Esophagus muscularis mucosa (tissue), 4 donors: ENCODE measurements around the gene ADD2. TPM values are rescaled to one million over a fixed set of nuclear protein-coding genes. Genes with fewer than 3 reads are reported as not detected.

ENCODE experiments used
- DNase-seq: peaks from one replicate; pipeline ENCODE4 v3.0.0-alpha.2; 2017; ENCODE audit errors: extremely low spot score
- H3K27ac ChIP-seq, 4 donors: fragments of 200-600 bp; sonication (generic); replicated peaks in 1 of 4; 1 replicate in 3 of 4; 2 replicates in 1 of 4; pipeline ENCODE4 v1.5.1; 2016 to 2019; ENCODE audit warnings: mild to moderate bottlenecking in 1 of 4
- H3K27me3 ChIP-seq, 4 donors: fragments of 200-600 bp; sonication (generic); one replicate each; pipeline versions ENCODE4 v1.5.1 to v1.6.0; 2016 to 2019
- H3K36me3 ChIP-seq, 4 donors: fragments of 200-600 bp; sonication (generic); one replicate each; pipeline ENCODE4 v1.5.1; 2016 to 2019
- H3K4me1 ChIP-seq, 4 donors: fragments of 200-600 bp; sonication (generic); one replicate each; pipeline ENCODE4 v1.5.1; 2016 to 2019
- H3K4me3 ChIP-seq, 4 donors: fragments of 200-600 bp; sonication (generic); 1 replicate in 2 of 4; 2 replicates in 2 of 4; pipeline ENCODE4 v1.5.1; 2016 to 2019; ENCODE audit warnings: mild to moderate bottlenecking in 4 of 4, moderate library complexity in 1 of 4
- H3K9me3 ChIP-seq, 4 donors: fragments of 200-600 bp; sonication (generic); 1 replicate in 3 of 4; 2 replicates in 1 of 4; pipeline ENCODE4 v1.5.1; 2016 to 2019
- CTCF ChIP-seq, 3 experiments: fragments of 200-600 bp in 2 of 3; fragments of 450-650 bp in 1 of 3; sonication (generic) in 2 of 3; IDR thresholded peaks; one replicate each; pipeline ENCODE4 v1.5.1; 2017 to 2019; ENCODE audit warnings: antibody characterized with exemption in 3 of 3, mild to moderate bottlenecking in 2 of 3, moderate library complexity in 1 of 3
- EP300 ChIP-seq: sonication (generic); formaldehyde crosslinking; IDR thresholded peaks from one replicate; pipeline ENCODE4 v1.6.1; 2017; ENCODE audit warnings: antibody characterized with exemption
- POLR2A ChIP-seq: fragments of 450-650 bp; IDR thresholded peaks from one replicate; pipeline ENCODE4 v1.6.1; 2017; ENCODE audit warnings: antibody characterized with exemption, moderate library complexity, mild to moderate bottlenecking, low read depth
- POLR2AphosphoS5 ChIP-seq, 2 donors: sonication (generic); formaldehyde crosslinking; IDR thresholded peaks; one replicate each; pipeline ENCODE4 v1.6.1; 2017; ENCODE audit warnings: antibody characterized with exemption in 2 of 2
- WGBS: methylation state at CpG from one replicate; pipeline ENCODE4 v1.1.5; 2018; 5-methylcytosine and 5-hydroxymethylcytosine counted together
- intact Hi-C: fragments of 100-400 bp; cut with DNase I; formaldehyde crosslinking; loops from one replicate; pipeline ENCODE4 v1.15.1; 2023
- total RNA-seq, 4 donors: library from RNA; depleted of rRNA; stranded (reverse); fragments of >200 nt; gene quantifications; one replicate each; pipeline versions ENCODE4 v1.1.0 to v1.2.1, GENCODE V29; 2016

Gene ADD2
- total RNA-seq: 1 to 10 TPM; 2.5 to 8.6 (median 5.0) TPM

- peaks cover 14 to 22% (median 17%) of the 10 kb centered on the region in 4 donors for H3K4me1 ChIP-seq
- intact Hi-C loops: no loop called here
- under 1% methylated on average over 20 of the region's 74 CpGs for WGBS
- no peaks in the 10 kb centered on the region for H3K36me3 ChIP-seq
- peak within 1 kb of the TSS in 2 of 4 donors; percentile 11 to 43 for H3K27ac ChIP-seq
- H3K27me3 ChIP-seq: peaks cover 0 to 76% (median 16%) of the 10 kb centered on the region in 4 donors
- TF ChIP-seq POLR2A (no peak), CTCF (IDR thresholded peaks at IDR 0.05) (peak in 1 of 3 experiments; percentile 20)
- peak within 1 kb of the TSS; percentile 47 to 56 (median 51) for H3K4me3 ChIP-seq
- H3K9me3 ChIP-seq: no peaks in the 10 kb centered on the region
- DNase-seq: no peak
Measured at GRCh38 chr2:70767699-70768589, at the start of gene ADD2. ADD2 (minus strand) TSS chr2:70768200; CDS start chr2:70706408, 61,792 bp downstream.

DNA sequence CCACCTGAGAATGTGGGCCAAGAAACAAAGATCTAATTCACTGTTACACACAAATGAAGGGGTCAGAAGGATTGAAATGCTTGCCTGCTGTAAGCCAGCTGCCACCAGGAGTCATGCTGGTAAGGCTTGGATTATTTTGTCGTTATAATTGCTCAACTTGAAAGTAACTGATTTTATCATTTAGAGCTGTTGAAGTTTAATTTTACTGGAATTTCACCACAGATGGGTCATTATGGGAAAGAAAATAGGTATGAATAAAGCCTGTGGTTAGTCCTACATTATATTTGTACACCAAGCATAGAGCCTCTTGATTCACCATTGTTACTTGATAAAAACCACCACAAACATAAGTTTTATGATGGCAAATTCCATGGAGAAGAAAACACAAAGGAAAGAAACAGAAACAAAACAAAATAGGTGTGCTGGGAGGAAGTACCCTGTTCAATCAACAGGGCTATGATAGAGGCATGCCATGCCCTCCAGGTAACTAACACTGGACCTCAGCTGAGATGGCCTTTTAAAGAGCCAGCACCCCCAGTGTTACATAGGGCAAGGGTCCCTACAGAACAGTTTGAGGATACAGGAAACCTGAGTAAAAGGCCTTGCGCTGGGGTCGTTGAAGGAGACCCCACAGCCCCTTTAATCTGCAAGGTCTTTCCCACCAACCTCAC, 49.4 kb upstream of the ADD2 start:
- Histone ChIP-seq H3K36me3 (no peaks in the 10 kb centered on the region), H3K27me3 (peaks cover 0 to 26% (median 0%) of the 10 kb centered on the region in 4 donors), H3K4me1 (no peaks in the 10 kb centered on the region), H3K4me3 (no peak overlapping the region), H3K27ac (no peak overlapping the region), H3K9me3 (no peaks in the 10 kb centered on the region)
- intact Hi-C loops: no loop called here
- TF ChIP-seq EP300 (no peak), POLR2A (no peak), POLR2AphosphoS5 (IDR thresholded peaks at IDR 0.05) (no peak), CTCF (IDR thresholded peaks at IDR 0.05) (no peak)
- no peak for DNase-seq
- 90% methylated on average over 3 of the region's 3 CpGs for WGBS

DNA sequence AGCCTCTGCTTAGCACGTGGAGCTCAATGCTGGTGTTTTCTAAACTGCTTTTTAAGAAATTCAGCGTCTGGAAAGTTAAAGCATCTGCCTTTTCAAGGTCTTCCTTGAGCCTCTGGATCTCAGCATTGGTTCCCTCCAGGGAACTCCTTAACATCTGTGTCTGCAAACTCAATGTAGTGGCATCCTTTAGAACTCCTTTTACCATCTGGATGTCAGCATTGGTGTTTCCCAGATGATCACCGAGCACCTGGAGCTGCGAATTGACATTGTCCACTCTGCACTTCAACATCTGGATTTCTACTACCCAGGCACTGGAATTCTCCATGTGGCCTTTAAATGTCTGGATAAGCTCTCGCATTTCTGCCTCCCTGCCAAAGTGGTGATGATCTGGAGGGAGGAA, 48.7 kb upstream of the ADD2 start:
- H3K36me3 ChIP-seq: no peaks in the 10 kb centered on the region
- no peak overlapping the region for H3K4me3 ChIP-seq
- no peaks in the 10 kb centered on the region for H3K9me3 ChIP-seq
- no peaks in the 10 kb centered on the region for H3K4me1 ChIP-seq
- 77% methylated on average over 5 of the region's 5 CpGs for WGBS
- no peak overlapping the region for H3K27ac ChIP-seq
- intact Hi-C loops: no loop called here
- peaks cover 0 to 26% (median 0%) of the 10 kb centered on the region in 4 donors for H3K27me3 ChIP-seq
- no peak for TF ChIP-seq EP300
- no peak for TF ChIP-seq POLR2A
- TF ChIP-seq CTCF (IDR thresholded peaks at IDR 0.05): no peak
- no peak for TF ChIP-seq POLR2AphosphoS5 (IDR thresholded peaks at IDR 0.05)
- DNase-seq: no peak

DNA sequence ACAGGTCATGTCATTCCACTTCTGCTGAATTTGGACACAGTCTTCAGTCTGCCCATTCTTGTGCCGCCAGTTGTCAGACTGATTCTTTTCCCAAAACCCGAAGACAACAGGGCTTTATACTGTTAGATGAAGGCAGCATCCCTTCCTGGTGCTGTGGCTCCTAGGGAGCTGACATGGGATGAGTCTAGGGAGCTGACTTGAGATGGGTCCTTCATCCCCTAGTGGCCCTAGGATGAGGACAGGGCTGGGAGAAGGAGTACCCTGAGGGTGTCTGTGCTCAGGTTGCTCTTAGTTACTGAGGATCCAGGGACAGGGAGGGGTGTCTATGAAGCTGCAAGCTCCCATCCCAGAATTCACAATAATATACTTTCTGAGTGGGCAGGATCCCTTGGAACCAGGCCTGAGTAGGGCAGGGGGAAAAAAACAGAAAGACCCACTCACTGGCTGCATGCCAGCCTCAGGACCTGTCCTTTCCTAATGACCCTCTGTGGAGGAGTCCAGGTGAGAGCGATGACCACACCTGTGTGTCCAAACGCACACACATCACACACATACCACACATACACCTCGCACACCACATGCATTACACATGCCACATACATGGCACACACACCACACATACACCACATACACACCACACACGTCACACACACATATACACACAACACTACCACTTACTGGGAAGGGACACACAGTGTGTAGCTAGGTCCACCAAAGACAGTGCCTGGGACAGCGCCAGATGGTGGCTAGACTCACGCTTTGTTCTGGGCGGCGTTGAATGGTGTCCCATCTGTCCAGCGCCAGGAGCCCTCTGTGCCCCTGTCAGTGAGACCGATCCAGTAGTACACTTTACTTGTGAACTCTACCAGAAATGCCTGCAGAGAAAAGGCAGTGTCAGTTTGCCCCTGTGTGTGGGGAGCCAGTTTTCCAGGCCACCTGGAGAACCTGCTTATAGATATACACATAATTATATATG, 41.3 kb upstream of the ADD2 start:
- no peak for TF ChIP-seq CTCF (IDR thresholded peaks at IDR 0.05)
- TF ChIP-seq POLR2A: no peak
- TF ChIP-seq EP300: no peak
- TF ChIP-seq POLR2AphosphoS5 (IDR thresholded peaks at IDR 0.05): no peak
- H3K9me3 ChIP-seq: no peaks in the 10 kb centered on the region
- peaks cover 0 to 8% (median 0%) of the 10 kb centered on the region in 4 donors for H3K27me3 ChIP-seq
- DNase-seq: no peak
- intact Hi-C loops: no loop called here
- no peaks in the 10 kb centered on the region for H3K36me3 ChIP-seq
- H3K4me3 ChIP-seq: no peak overlapping the region
- no peak overlapping the region for H3K27ac ChIP-seq
- 88% methylated on average over 12 of the region's 12 CpGs for WGBS
- no peaks in the 10 kb centered on the region for H3K4me1 ChIP-seq
